ENCODE results near the gene SH2B3. TPM values are rescaled to one million over a fixed set of nuclear protein-coding genes. Genes with fewer than 3 reads are reported as not detected.
A peak's percentile ranks its signal among the peaks of the same experiment; 100 is the strongest.

Gene SH2B3
- total and polyA plus RNA-seq, 2 of the 13 experiments (the other 11 are each of a cell fraction or from before 2014, with no cell fraction given) = 6.8 to 6.9 TPM

DNA sequence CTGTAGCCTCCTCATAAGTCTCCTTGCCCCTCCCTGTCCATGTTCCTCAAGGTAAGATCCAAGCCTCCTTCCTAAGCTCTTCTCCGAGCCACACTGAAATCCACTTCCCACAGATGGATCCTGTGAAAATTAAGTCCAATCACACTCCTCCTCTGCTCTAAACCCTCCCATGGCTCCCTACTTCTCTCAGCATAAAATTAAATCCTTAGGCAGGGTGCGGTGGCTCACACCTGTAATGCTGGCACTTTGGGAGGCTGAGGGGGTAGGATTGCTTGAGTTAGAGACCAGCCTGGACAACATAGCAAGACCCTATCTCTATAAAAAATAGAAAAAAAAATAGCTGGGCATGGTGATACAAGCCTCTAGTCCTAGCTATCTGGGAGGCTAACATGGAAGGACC, 39.1 kb upstream of the SH2B3 start:
- POLR2A ChIA-PET = interaction anchor here (2.1 to 2.9 kb wide), 2 partner anchors 7 to 37 kb away, joined by 15 to 21 read pairs; no protein-coding TSS in a partner anchor
- Histone ChIP-seq H3K9ac (ENCODE audit: insufficient read depth, low read depth, low read length) (no peak overlapping the region), H3K4me3 (replicated peaks in 1 of 3; ENCODE audit: insufficient read depth in 1 of 3, low read depth in 2 of 3, low read length in 3 of 3) (no peak overlapping the region), H3K4me2 (ENCODE audit: low read depth, low read length) (peak overlapping the region; percentile 79), H3K79me2 (ENCODE audit: insufficient read depth, low read length) (peaks cover 24% of the 10 kb centered on the region), H3K27me3 (ENCODE audit: control insufficient read depth in 1 of 2, insufficient read depth in 2 of 2, low read length in 2 of 2) (no peaks in the 10 kb centered on the region), H3K9me3 (ENCODE audit: low read length) (no peaks in the 10 kb centered on the region), H3K4me1 (ENCODE audit: insufficient read depth, low read length) (peaks cover 55% of the 10 kb centered on the region), H3K27ac (ENCODE audit: extremely low read length, insufficient read depth, low read length) (no peak overlapping the region), H2AFZ (ENCODE audit: low read length) (no peak overlapping the region), H3K36me3 (replicated peaks in 1 of 2; ENCODE audit: control insufficient read depth in 1 of 2, insufficient read depth in 2 of 2, low read length in 2 of 2) (peaks cover 7 to 29% of the 10 kb centered on the region in 2 experiments), H4K20me1 (ENCODE audit: insufficient read depth, low read length) (peaks cover 22% of the 10 kb centered on the region)
- no TSS peak for BruUV-seq (replicated peaks)
- 98% methylated on average over 2 of the region's 2 CpGs for WGBS (ENCODE audit: low lambda C conversion rate)
- no peak for DNase-seq (ENCODE audit: low spot score)
- intact Hi-C loops (cut with micrococcal nuclease; ENCODE audit: unreplicated experiment) (no loop called here), in situ Hi-C loops (cut with HindIII; ENCODE audit: extremely low pct_ligation_motif_present, low pct_unique_long_range_greater_than_20kb) (no loop called here)
- CTCF ChIA-PET (ENCODE audit: low intra/inter-chr PET ratio, low total read pairs) = no interaction called here
- no peak for FAIRE-seq
- no peak for ATAC-seq
- TF ChIP-seq BHLHE40 (IDR thresholded peaks at IDR 0.05; ENCODE audit: low read length) (no peak), ZNF121 (CRISPR knock-in tag; IDR thresholded peaks at IDR 0.05) (peak; percentile 65)

DNA sequence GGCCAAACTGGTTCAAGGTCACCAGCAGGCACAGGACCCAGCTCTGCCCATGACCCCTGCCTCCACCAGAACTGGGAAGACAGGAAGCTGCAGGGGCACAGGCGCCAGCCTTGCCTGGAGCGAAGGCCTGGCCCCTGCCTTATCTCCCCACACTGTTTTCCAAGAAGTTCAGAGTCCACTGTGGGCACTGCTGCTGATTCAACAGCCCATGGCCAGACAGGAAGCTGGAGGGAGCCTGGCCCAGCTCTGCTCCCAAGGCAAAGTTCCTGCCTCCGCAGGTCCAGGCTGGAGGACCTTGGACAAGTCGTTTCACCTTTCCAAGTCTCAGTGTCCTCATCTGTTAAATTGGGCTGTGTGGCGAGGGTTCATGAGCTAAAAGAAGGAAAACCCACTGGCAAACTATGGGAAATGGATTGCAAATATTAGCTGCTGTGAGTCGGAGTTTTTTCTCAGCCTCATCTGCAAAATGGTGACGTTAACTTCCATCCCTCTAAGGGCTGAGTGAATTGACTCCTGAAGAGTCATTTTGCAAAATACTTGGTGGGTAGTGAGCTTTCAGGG, 38.0 kb upstream of the SH2B3 start:
- Histone ChIP-seq H3K4me3 (replicated peaks in 1 of 3; ENCODE audit: insufficient read depth in 1 of 3, low read depth in 2 of 3, low read length in 3 of 3) (peak overlapping the region; percentile 84 to 97 (median 95)), H3K36me3 (replicated peaks in 1 of 2; ENCODE audit: control insufficient read depth in 1 of 2, insufficient read depth in 2 of 2, low read length in 2 of 2) (peaks cover 7 to 29% of the 10 kb centered on the region in 2 experiments), H3K9me3 (ENCODE audit: low read length) (no peaks in the 10 kb centered on the region), H3K4me1 (ENCODE audit: insufficient read depth, low read length) (peaks cover 44% of the 10 kb centered on the region), H2AFZ (ENCODE audit: low read length) (no peak overlapping the region), H3K9ac (ENCODE audit: insufficient read depth, low read depth, low read length) (peak overlapping the region; percentile 89), H3K4me2 (ENCODE audit: low read depth, low read length) (peak overlapping the region; percentile 79), H4K20me1 (ENCODE audit: insufficient read depth, low read length) (peaks cover 22% of the 10 kb centered on the region), H3K27me3 (ENCODE audit: control insufficient read depth in 1 of 2, insufficient read depth in 2 of 2, low read length in 2 of 2) (no peaks in the 10 kb centered on the region), H3K79me2 (ENCODE audit: insufficient read depth, low read length) (peaks cover 24% of the 10 kb centered on the region), H3K27ac (ENCODE audit: extremely low read length, insufficient read depth, low read length) (peak overlapping the region; percentile 72)
- intact Hi-C loops (cut with micrococcal nuclease; ENCODE audit: unreplicated experiment) = no loop called here
- BruUV-seq (replicated peaks) = no TSS peak
- FAIRE-seq = peak; percentile 93
- in situ Hi-C loops (cut with HindIII; ENCODE audit: extremely low pct_ligation_motif_present, low pct_unique_long_range_greater_than_20kb) = no loop called here
- POLR2A ChIA-PET = interaction anchor here (0.7 to 2.9 kb wide), 9 partner anchors 8 to 1855 kb away, joined by 3 to 21 read pairs (median 4); partner anchors contain the start of genes ACAD10 and BRAP
- 3% methylated on average over 5 of the region's 7 CpGs for WGBS (ENCODE audit: low lambda C conversion rate)
- ATAC-seq = peak; percentile 89
- CTCF ChIA-PET (ENCODE audit: low intra/inter-chr PET ratio, low total read pairs) = no interaction called here
- peak; percentile 91 for DNase-seq (ENCODE audit: low spot score)
- TF ChIP-seq PRMT3 (CRISPR knock-in tag; IDR thresholded peaks at IDR 0.05; ENCODE audit: borderline replicate concordance, low read depth) (no peak), ZBTB7A (CRISPR knock-in tag; IDR thresholded peaks at IDR 0.05) (peak; percentile 92), HDAC6 (IDR thresholded peaks at IDR 0.05; ENCODE audit: low read depth, low read length) (no peak), ZFY (CRISPR knock-in tag; IDR thresholded peaks at IDR 0.05) (peak; percentile 37; the same call in 1 of the 2 replicates), PTBP1 (IDR thresholded peaks at IDR 0.05; ENCODE audit: low read depth, low read length, poor library complexity, severe bottlenecking) (no peak), ZFP90 (CRISPR knock-in tag; IDR thresholded peaks at IDR 0.05; ENCODE audit: borderline replicate concordance) (no peak), PPARG (CRISPR knock-in tag; conservative IDR thresholded peaks at IDR 0.05) (peak; percentile 90), PHF20 (CRISPR knock-in tag; IDR thresholded peaks at IDR 0.05) (peak; percentile 50), ZNF510 (CRISPR knock-in tag; IDR thresholded peaks at IDR 0.05; ENCODE audit: low read depth) (0 out of 2 replicates have a peak, but pooled peaks have one; percentile 23), TMF1 (CRISPR knock-in tag; IDR thresholded peaks at IDR 0.05; ENCODE audit: low read depth) (no peak), ZNF776 (CRISPR knock-in tag; IDR thresholded peaks at IDR 0.05) (0 out of 2 replicates have a peak, but pooled peaks have one; percentile 46), ARNT (IDR thresholded peaks at IDR 0.05) (no peak), ZMYM2 (CRISPR knock-in tag; IDR thresholded peaks at IDR 0.05) (peak; percentile 76; the same call in 1 of the 2 replicates), PHF21A (CRISPR knock-in tag; IDR thresholded peaks at IDR 0.05) (peak; percentile 95), ZNF501 (CRISPR knock-in tag; IDR thresholded peaks at IDR 0.05) (peak; percentile 80)
- TF ChIP-seq, protein P1, sequence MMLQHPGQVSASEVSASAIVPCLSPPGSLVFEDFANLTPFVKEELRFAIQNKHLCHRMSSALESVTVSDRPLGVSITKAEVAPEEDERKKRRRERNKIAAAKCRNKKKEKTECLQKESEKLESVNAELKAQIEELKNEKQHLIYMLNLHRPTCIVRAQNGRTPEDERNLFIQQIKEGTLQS (CRISPR knock-in tag; IDR thresholded peaks at IDR 0.05) = peak; percentile 65; the same call in 1 of the 2 replicates
- TF ChIP-seq, protein P2, sequence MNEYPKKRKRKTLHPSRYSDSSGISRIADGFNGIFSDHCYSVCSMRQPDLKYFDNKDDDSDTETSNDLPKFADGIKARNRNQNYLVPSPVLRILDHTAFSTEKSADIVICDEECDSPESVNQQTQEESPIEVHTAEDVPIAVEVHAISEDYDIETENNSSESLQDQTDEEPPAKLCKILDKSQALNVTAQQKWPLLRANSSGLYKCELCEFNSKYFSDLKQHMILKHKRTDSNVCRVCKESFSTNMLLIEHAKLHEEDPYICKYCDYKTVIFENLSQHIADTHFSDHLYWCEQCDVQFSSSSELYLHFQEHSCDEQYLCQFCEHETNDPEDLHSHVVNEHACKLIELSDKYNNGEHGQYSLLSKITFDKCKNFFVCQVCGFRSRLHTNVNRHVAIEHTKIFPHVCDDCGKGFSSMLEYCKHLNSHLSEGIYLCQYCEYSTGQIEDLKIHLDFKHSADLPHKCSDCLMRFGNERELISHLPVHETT (CRISPR knock-in tag; conservative IDR thresholded peaks at IDR 0.05) = no peak

Data from HepG2 (cell line).